ENCODE data around the gene EDDM3A. TPM values are rescaled to one million over a fixed set of nuclear protein-coding genes. Genes with fewer than 3 reads are reported as not detected.

Gene EDDM3A
- total and polyA plus RNA-seq, 2 of the 13 experiments (the other 11 are each of a cell fraction or from before 2014, with no cell fraction given), result not detected

- TF ChIP-seq ZGPAT (CRISPR knock-in tag; IDR thresholded peaks at IDR 0.05) (0 out of 2 replicates have a peak, but pooled peaks have one; percentile 6), THRA (CRISPR knock-in tag; IDR thresholded peaks at IDR 0.05; ENCODE audit: borderline replicate concordance) (no peak), EEA1 (CRISPR knock-in tag; IDR thresholded peaks at IDR 0.05; ENCODE audit: borderline replicate concordance) (no peak), GABPA (IDR thresholded peaks at IDR 0.05; ENCODE audit: low read depth, low read length) (no peak), GABPA (CRISPR knock-in tag; IDR thresholded peaks at IDR 0.05; ENCODE audit: low read depth) (no peak), ZNF543 (CRISPR knock-in tag; IDR thresholded peaks at IDR 0.05) (no peak), ARID2 (CRISPR knock-in tag; IDR thresholded peaks at IDR 0.05; ENCODE audit: borderline replicate concordance) (no peak), POLR2AphosphoS5 (IDR thresholded peaks at IDR 0.05; ENCODE audit: low read depth, low read length) (no peak), NPAS2 (CRISPR knock-in tag; IDR thresholded peaks at IDR 0.05; ENCODE audit: borderline replicate concordance) (no peak), ZNF788 (CRISPR knock-in tag; IDR thresholded peaks at IDR 0.05; ENCODE audit: borderline replicate concordance) (no peak), ATRX (CRISPR knock-in tag; IDR thresholded peaks at IDR 0.05; ENCODE audit: borderline replicate concordance) (no peak), HNF4A (CRISPR knock-in tag; IDR thresholded peaks at IDR 0.05) (no peak), POLR2A (IDR thresholded peaks at IDR 0.05; ENCODE audit: insufficient read depth in 1 of 2, low read depth in 2 of 2, low read length in 2 of 2) (0 out of 4 replicates have a peak, but pooled peaks of 1 of the 2 experiments have one; percentile 25), HBP1 (CRISPR knock-in tag; IDR thresholded peaks at IDR 0.05; ENCODE audit: low read depth) (no peak), ZNF468 (CRISPR knock-in tag; IDR thresholded peaks at IDR 0.05) (no peak), HMGXB4 (CRISPR knock-in tag; IDR thresholded peaks at IDR 0.05; ENCODE audit: borderline replicate concordance in 1 of 2, low read depth in 1 of 2) (0 out of 4 replicates have a peak, but pooled peaks of 1 of the 2 experiments have one; percentile 27), XBP1 (CRISPR knock-in tag; IDR thresholded peaks at IDR 0.05) (no peak), TFDP2 (CRISPR knock-in tag; IDR thresholded peaks at IDR 0.05) (no peak), PAF1 (CRISPR knock-in tag; IDR thresholded peaks at IDR 0.05) (peak; percentile 52), SMAD9 (CRISPR knock-in tag; IDR thresholded peaks at IDR 0.05) (no peak), ZNF367 (CRISPR knock-in tag; IDR thresholded peaks at IDR 0.05; ENCODE audit: borderline replicate concordance) (no peak), ZNF503 (CRISPR knock-in tag; IDR thresholded peaks at IDR 0.05) (no peak)
Measured at GRCh38 chr14:20696764-20697163, 48.9 kb upstream of the EDDM3A start (continued).
